ENCODE data around the gene ST6GALNAC6. TPM values are rescaled to one million over a fixed set of nuclear protein-coding genes. Genes with fewer than 3 reads are reported as not detected.
A peak's percentile ranks its signal among the peaks of the same experiment; 100 is the strongest.

ST6GALNAC6 gene
- total and polyA plus RNA-seq, 2 of the 8 experiments (the other 6 are each of a cell fraction or from before 2014, with no cell fraction given) = 43.7 to 64.4 TPM

DNA sequence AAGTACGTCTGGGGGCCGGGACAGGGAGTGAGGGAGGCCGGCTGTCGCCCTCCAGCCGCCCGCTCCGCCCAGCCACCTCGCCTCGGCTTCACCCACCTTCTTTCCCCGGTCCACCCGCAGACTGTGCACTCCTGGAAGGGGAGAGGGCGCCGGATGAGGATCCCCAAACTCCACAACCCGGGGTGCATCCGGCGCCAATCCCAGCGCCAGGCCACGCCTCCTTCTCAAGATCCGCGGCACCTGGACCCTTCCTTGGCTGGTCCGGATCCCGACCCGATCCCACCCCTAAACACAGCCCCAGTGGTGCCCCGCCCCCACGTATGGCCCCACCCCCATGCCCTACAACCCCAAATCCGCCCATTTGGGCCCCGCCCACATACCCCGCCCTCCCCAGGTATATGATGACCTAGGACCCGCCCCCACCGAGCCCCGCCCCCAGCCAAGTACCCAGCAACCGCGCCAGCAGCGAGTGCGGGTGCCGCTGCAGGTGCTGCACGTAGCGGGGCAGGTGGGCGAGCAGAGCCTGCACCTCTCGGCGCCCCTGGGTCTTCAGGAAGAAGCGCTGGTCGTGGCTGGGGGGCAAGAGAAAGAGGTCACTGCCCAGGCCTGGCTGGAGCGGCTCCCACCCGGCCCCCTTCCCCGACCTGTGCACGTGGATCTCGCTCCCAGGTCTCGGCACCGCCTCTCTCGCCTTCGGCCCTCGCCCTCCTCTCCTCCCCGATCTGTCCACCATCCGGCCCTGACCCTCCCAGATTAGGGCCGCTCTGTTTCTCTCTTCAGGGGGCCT, 28.0 kb upstream of the ST6GALNAC6 start (continued):
- no peak for TF ChIP-seq KDM1A (IDR thresholded peaks at IDR 0.05; ENCODE audit: borderline replicate concordance, low read length)
- TF ChIP-seq POLR2A (IDR thresholded peaks at IDR 0.05; ENCODE audit: control extremely low read depth in 1 of 2, low read depth in 2 of 2, low read length in 2 of 2) = no peak; a peak in 2 of 3 replicates
- no peak for TF ChIP-seq CEBPB (IDR thresholded peaks at IDR 0.05; ENCODE audit: low read depth, low read length)
- 0 out of 2 replicates have a peak, but pooled peaks have one; percentile 79 for TF ChIP-seq CREB1 (IDR thresholded peaks at IDR 0.05)
- no peak for TF ChIP-seq CTBP2 (IDR thresholded peaks at IDR 0.05; ENCODE audit: borderline replicate concordance, insufficient read depth, insufficient read length, low read length)
- TF ChIP-seq SIRT6 (IDR thresholded peaks at IDR 0.05; ENCODE audit: low read length) = no peak
- TF ChIP-seq RBBP5 (IDR thresholded peaks at IDR 0.05; ENCODE audit: borderline replicate concordance, low read depth, low read length) = no peak
- no peak for TF ChIP-seq BACH1 (IDR thresholded peaks at IDR 0.05; ENCODE audit: low read length)
- no peak for TF ChIP-seq EP300 (IDR thresholded peaks at IDR 0.05; ENCODE audit: borderline replicate concordance in 1 of 2, low read depth in 2 of 2, low read length in 2 of 2)
- TF ChIP-seq ZNF274 (IDR thresholded peaks at IDR 0.05; ENCODE audit: borderline replicate concordance, extremely low read depth, low read length) = no peak
- no peak for TF ChIP-seq NANOG (IDR thresholded peaks at IDR 0.05; ENCODE audit: insufficient read depth, low read depth, low read length, poor library complexity, severe bottlenecking)
- no peak for TF ChIP-seq EGR1 (IDR thresholded peaks at IDR 0.05; ENCODE audit: borderline replicate concordance, low read depth, low read length)
- no peak; a peak in 1 of 4 replicates for TF ChIP-seq SIN3A (conservative IDR thresholded peaks at IDR 0.05 in 1 of 2, IDR thresholded peaks at IDR 0.05 in 1 of 2; ENCODE audit: low read depth in 1 of 2, low read length in 2 of 2)
- no peak for TF ChIP-seq GTF2F1 (IDR thresholded peaks at IDR 0.05; ENCODE audit: borderline replicate concordance, low read depth, low read length)
- no peak for TF ChIP-seq SRF (IDR thresholded peaks at IDR 0.05; ENCODE audit: low read depth, low read length)
- TF ChIP-seq MAFK (IDR thresholded peaks at IDR 0.05; ENCODE audit: low read depth, low read length) = no peak
- no peak for TF ChIP-seq FOSL1 (IDR thresholded peaks at IDR 0.05; ENCODE audit: insufficient read depth, low read depth, low read length)
- TF ChIP-seq RNF2 (IDR thresholded peaks at IDR 0.05; ENCODE audit: borderline replicate concordance, low read depth, low read length, missing control alignments, poor library complexity, severe bottlenecking) = peak; percentile 18
- peak; percentile 69 for TF ChIP-seq KDM4A (IDR thresholded peaks at IDR 0.05; ENCODE audit: low read depth, low read length, severe bottlenecking)
- 0 out of 2 replicates have a peak, but pooled peaks have one; percentile 37 for TF ChIP-seq POLR2AphosphoS5 (IDR thresholded peaks at IDR 0.05; ENCODE audit: low read depth, low read length)
- TF ChIP-seq TCF12 (IDR thresholded peaks at IDR 0.05; ENCODE audit: low read depth, low read length) = no peak
